Measurements from ENCODE around the gene CDH20. TPM values are rescaled to one million over a fixed set of nuclear protein-coding genes. Genes with fewer than 3 reads are reported as not detected.

Gene CDH20
- total RNA-seq, 1 experiment from 2014 or later = not detected

- H3K4me3 Mint-ChIP-seq (ENCODE audit: low read depth, unreplicated experiment) = no peak overlapping the region
- TF ChIP-seq CTCF (IDR thresholded peaks at IDR 0.05; ENCODE audit: unreplicated experiment) = no peak
- no peaks in the 10 kb centered on the region for H3K4me1 Mint-ChIP-seq (ENCODE audit: low read depth, unreplicated experiment)
- DNase-seq = no peak
- no peaks in the 10 kb centered on the region for H3K36me3 Mint-ChIP-seq (ENCODE audit: insufficient read depth, unreplicated experiment)
- no peaks in the 10 kb centered on the region for H3K9me3 Mint-ChIP-seq (ENCODE audit: low read depth, unreplicated experiment)
- intact Hi-C loops (cut with micrococcal nuclease; ENCODE audit: unreplicated experiment) = no loop called here
- no TSS peak for BruUV-seq (replicated peaks)
- peaks cover 36% of the 10 kb centered on the region for H3K27me3 Mint-ChIP-seq (ENCODE audit: unreplicated experiment)
- CTCF ChIA-PET = no interaction called here
- H3K27ac Mint-ChIP-seq (ENCODE audit: unreplicated experiment) = no peak overlapping the region
These were observed 210.3 kb downstream of the CDH20 start for GRCh38 chr18:61543518-61543917.

GRCh38 chr18:61544178-61544577, 210.9 kb downstream of the CDH20 start:
- CTCF ChIA-PET = no interaction called here
- H3K9me3 Mint-ChIP-seq (ENCODE audit: low read depth, unreplicated experiment) = no peaks in the 10 kb centered on the region
- intact Hi-C loops (cut with micrococcal nuclease; ENCODE audit: unreplicated experiment) = no loop called here
- no TSS peak for BruUV-seq (replicated peaks)
- no peak overlapping the region for H3K4me3 Mint-ChIP-seq (ENCODE audit: low read depth, unreplicated experiment)
- no peak for DNase-seq
- no peak for TF ChIP-seq CTCF (IDR thresholded peaks at IDR 0.05; ENCODE audit: unreplicated experiment)
- no peaks in the 10 kb centered on the region for H3K4me1 Mint-ChIP-seq (ENCODE audit: low read depth, unreplicated experiment)
- no peaks in the 10 kb centered on the region for H3K36me3 Mint-ChIP-seq (ENCODE audit: insufficient read depth, unreplicated experiment)
- H3K27me3 Mint-ChIP-seq (ENCODE audit: unreplicated experiment) = peaks cover 36% of the 10 kb centered on the region
- H3K27ac Mint-ChIP-seq (ENCODE audit: unreplicated experiment) = no peak overlapping the region

- DNase-seq = no peak
- Mint-ChIP-seq H3K27me3 (ENCODE audit: unreplicated experiment) (peaks cover 36% of the 10 kb centered on the region), H3K4me1 (ENCODE audit: low read depth, unreplicated experiment) (no peaks in the 10 kb centered on the region), H3K36me3 (ENCODE audit: insufficient read depth, unreplicated experiment) (no peaks in the 10 kb centered on the region), H3K9me3 (ENCODE audit: low read depth, unreplicated experiment) (no peaks in the 10 kb centered on the region), H3K27ac (ENCODE audit: unreplicated experiment) (no peak overlapping the region), H3K4me3 (ENCODE audit: low read depth, unreplicated experiment) (no peak overlapping the region)
- no TSS peak for BruUV-seq (replicated peaks)
- no peak for TF ChIP-seq CTCF (IDR thresholded peaks at IDR 0.05; ENCODE audit: unreplicated experiment)
- intact Hi-C loops (cut with micrococcal nuclease; ENCODE audit: unreplicated experiment) = no loop called here
- CTCF ChIA-PET = no interaction called here
These were observed 212.3 kb downstream of the CDH20 start for GRCh38 chr18:61545281-61546245.

- CTCF ChIA-PET = no interaction called here
- intact Hi-C loops (cut with micrococcal nuclease; ENCODE audit: unreplicated experiment) = no loop called here
- H3K36me3 Mint-ChIP-seq (ENCODE audit: insufficient read depth, unreplicated experiment) = no peaks in the 10 kb centered on the region
- H3K4me3 Mint-ChIP-seq (ENCODE audit: low read depth, unreplicated experiment) = no peak overlapping the region
- H3K27me3 Mint-ChIP-seq (ENCODE audit: unreplicated experiment) = peaks cover 36% of the 10 kb centered on the region
- no TSS peak for BruUV-seq (replicated peaks)
- H3K27ac Mint-ChIP-seq (ENCODE audit: unreplicated experiment) = no peak overlapping the region
- H3K4me1 Mint-ChIP-seq (ENCODE audit: low read depth, unreplicated experiment) = no peaks in the 10 kb centered on the region
- no peak for DNase-seq
- TF ChIP-seq CTCF (IDR thresholded peaks at IDR 0.05; ENCODE audit: unreplicated experiment) = no peak
- no peaks in the 10 kb centered on the region for H3K9me3 Mint-ChIP-seq (ENCODE audit: low read depth, unreplicated experiment)
These were observed 213.4 kb downstream of the CDH20 start for GRCh38 chr18:61546590-61546989.

Measured in Calu3 (cell line).